ENCODE measurements around the gene ATP8A1.

Gene ATP8A1

GRCh38 chr4:42586775-42587174 is 70.1 kb downstream of the ATP8A1 start:
- Histone ChIP-seq H3K9me3 (ENCODE audit: control insufficient read depth, low read length) (no peaks in the 10 kb centered on the region), H3K4me1 (ENCODE audit: control insufficient read depth, insufficient read depth, low read length) (no peaks in the 10 kb centered on the region), H3K9ac (ENCODE audit: low read length) (no peak overlapping the region), H3K4me3 (ENCODE audit: low read length) (no peak overlapping the region), H3K36me3 (ENCODE audit: control insufficient read depth, insufficient read depth, low read length) (no peaks in the 10 kb centered on the region), H3K27me3 (ENCODE audit: control insufficient read depth, insufficient read depth, low read length) (no peaks in the 10 kb centered on the region)

- Histone ChIP-seq H3K36me3 (ENCODE audit: control insufficient read depth, insufficient read depth, low read length) (no peaks in the 10 kb centered on the region), H3K27me3 (ENCODE audit: control insufficient read depth, insufficient read depth, low read length) (no peaks in the 10 kb centered on the region), H3K9ac (ENCODE audit: low read length) (no peak overlapping the region), H3K4me3 (ENCODE audit: low read length) (no peak overlapping the region), H3K4me1 (ENCODE audit: control insufficient read depth, insufficient read depth, low read length) (no peaks in the 10 kb centered on the region), H3K9me3 (ENCODE audit: control insufficient read depth, low read length) (no peaks in the 10 kb centered on the region)
These were observed 77.0 kb downstream of the ATP8A1 start for GRCh38 chr4:42579903-42580302.

- Histone ChIP-seq H3K4me3 (ENCODE audit: low read length) (no peak overlapping the region), H3K9ac (ENCODE audit: low read length) (no peak overlapping the region), H3K4me1 (ENCODE audit: control insufficient read depth, insufficient read depth, low read length) (no peaks in the 10 kb centered on the region), H3K27me3 (ENCODE audit: control insufficient read depth, insufficient read depth, low read length) (no peaks in the 10 kb centered on the region), H3K36me3 (ENCODE audit: control insufficient read depth, insufficient read depth, low read length) (no peaks in the 10 kb centered on the region), H3K9me3 (ENCODE audit: control insufficient read depth, low read length) (no peaks in the 10 kb centered on the region)
These were observed 78.7 kb downstream of the ATP8A1 start for GRCh38 chr4:42578187-42578586.

GRCh38 chr4:42574870-42575430 is 82.0 kb downstream of the ATP8A1 start:
- H3K36me3 ChIP-seq (ENCODE audit: control insufficient read depth, insufficient read depth, low read length): no peaks in the 10 kb centered on the region
- H3K9ac ChIP-seq (ENCODE audit: low read length): no peak overlapping the region
- H3K9me3 ChIP-seq (ENCODE audit: control insufficient read depth, low read length): no peaks in the 10 kb centered on the region
- H3K4me1 ChIP-seq (ENCODE audit: control insufficient read depth, insufficient read depth, low read length): no peaks in the 10 kb centered on the region
- H3K27me3 ChIP-seq (ENCODE audit: control insufficient read depth, insufficient read depth, low read length): no peaks in the 10 kb centered on the region
- no peak overlapping the region for H3K4me3 ChIP-seq (ENCODE audit: low read length)

GRCh38 chr4:42573249-42573648 is 83.7 kb downstream of the ATP8A1 start:
- Histone ChIP-seq H3K4me3 (ENCODE audit: low read length) (no peak overlapping the region), H3K27me3 (ENCODE audit: control insufficient read depth, insufficient read depth, low read length) (no peaks in the 10 kb centered on the region), H3K36me3 (ENCODE audit: control insufficient read depth, insufficient read depth, low read length) (no peaks in the 10 kb centered on the region), H3K9ac (ENCODE audit: low read length) (no peak overlapping the region), H3K9me3 (ENCODE audit: control insufficient read depth, low read length) (no peaks in the 10 kb centered on the region), H3K4me1 (ENCODE audit: control insufficient read depth, insufficient read depth, low read length) (no peaks in the 10 kb centered on the region)

- Histone ChIP-seq H3K27me3 (ENCODE audit: control insufficient read depth, insufficient read depth, low read length) (no peaks in the 10 kb centered on the region), H3K4me3 (ENCODE audit: low read length) (no peak overlapping the region), H3K4me1 (ENCODE audit: control insufficient read depth, insufficient read depth, low read length) (no peaks in the 10 kb centered on the region), H3K36me3 (ENCODE audit: control insufficient read depth, insufficient read depth, low read length) (no peaks in the 10 kb centered on the region), H3K9ac (ENCODE audit: low read length) (no peak overlapping the region), H3K9me3 (ENCODE audit: control insufficient read depth, low read length) (no peaks in the 10 kb centered on the region)
These were observed 86.7 kb downstream of the ATP8A1 start for GRCh38 chr4:42570221-42570620.

GRCh38 chr4:42568610-42569207 is 88.2 kb downstream of the ATP8A1 start:
- Histone ChIP-seq H3K4me3 (ENCODE audit: low read length) (no peak overlapping the region), H3K9ac (ENCODE audit: low read length) (no peak overlapping the region), H3K4me1 (ENCODE audit: control insufficient read depth, insufficient read depth, low read length) (no peaks in the 10 kb centered on the region), H3K9me3 (ENCODE audit: control insufficient read depth, low read length) (no peaks in the 10 kb centered on the region), H3K27me3 (ENCODE audit: control insufficient read depth, insufficient read depth, low read length) (no peaks in the 10 kb centered on the region), H3K36me3 (ENCODE audit: control insufficient read depth, insufficient read depth, low read length) (no peaks in the 10 kb centered on the region)

- Histone ChIP-seq H3K4me3 (ENCODE audit: low read length) (no peak overlapping the region), H3K36me3 (ENCODE audit: control insufficient read depth, insufficient read depth, low read length) (no peaks in the 10 kb centered on the region), H3K9ac (ENCODE audit: low read length) (no peak overlapping the region), H3K27me3 (ENCODE audit: control insufficient read depth, insufficient read depth, low read length) (no peaks in the 10 kb centered on the region), H3K9me3 (ENCODE audit: control insufficient read depth, low read length) (no peaks in the 10 kb centered on the region), H3K4me1 (ENCODE audit: control insufficient read depth, insufficient read depth, low read length) (no peaks in the 10 kb centered on the region)
These were observed 90.1 kb downstream of the ATP8A1 start for GRCh38 chr4:42566835-42567234.

GRCh38 chr4:42562016-42562415 is 94.9 kb downstream of the ATP8A1 start:
- H3K9me3 ChIP-seq (ENCODE audit: control insufficient read depth, low read length): no peaks in the 10 kb centered on the region
- H3K36me3 ChIP-seq (ENCODE audit: control insufficient read depth, insufficient read depth, low read length): no peaks in the 10 kb centered on the region
- no peaks in the 10 kb centered on the region for H3K4me1 ChIP-seq (ENCODE audit: control insufficient read depth, insufficient read depth, low read length)
- H3K27me3 ChIP-seq (ENCODE audit: control insufficient read depth, insufficient read depth, low read length): no peaks in the 10 kb centered on the region
- no peak overlapping the region for H3K4me3 ChIP-seq (ENCODE audit: low read length)
- H3K9ac ChIP-seq (ENCODE audit: low read length): no peak overlapping the region

- Histone ChIP-seq H3K9ac (ENCODE audit: low read length) (no peak overlapping the region), H3K4me3 (ENCODE audit: low read length) (no peak overlapping the region), H3K9me3 (ENCODE audit: control insufficient read depth, low read length) (no peaks in the 10 kb centered on the region), H3K27me3 (ENCODE audit: control insufficient read depth, insufficient read depth, low read length) (no peaks in the 10 kb centered on the region), H3K36me3 (ENCODE audit: control insufficient read depth, insufficient read depth, low read length) (no peaks in the 10 kb centered on the region), H3K4me1 (ENCODE audit: control insufficient read depth, insufficient read depth, low read length) (no peaks in the 10 kb centered on the region)
These were observed 95.9 kb downstream of the ATP8A1 start for GRCh38 chr4:42561031-42561430.

GRCh38 chr4:42560467-42560861 is 96.4 kb downstream of the ATP8A1 start:
- H3K9me3 ChIP-seq (ENCODE audit: control insufficient read depth, low read length): no peaks in the 10 kb centered on the region
- no peak overlapping the region for H3K9ac ChIP-seq (ENCODE audit: low read length)
- no peaks in the 10 kb centered on the region for H3K27me3 ChIP-seq (ENCODE audit: control insufficient read depth, insufficient read depth, low read length)
- no peaks in the 10 kb centered on the region for H3K36me3 ChIP-seq (ENCODE audit: control insufficient read depth, insufficient read depth, low read length)
- no peaks in the 10 kb centered on the region for H3K4me1 ChIP-seq (ENCODE audit: control insufficient read depth, insufficient read depth, low read length)
- H3K4me3 ChIP-seq (ENCODE audit: low read length): no peak overlapping the region

GRCh38 chr4:42558156-42558555 is 98.7 kb downstream of the ATP8A1 start:
- H3K9ac ChIP-seq (ENCODE audit: low read length): no peak overlapping the region
- H3K36me3 ChIP-seq (ENCODE audit: control insufficient read depth, insufficient read depth, low read length): no peaks in the 10 kb centered on the region
- H3K27me3 ChIP-seq (ENCODE audit: control insufficient read depth, insufficient read depth, low read length): no peaks in the 10 kb centered on the region
- no peaks in the 10 kb centered on the region for H3K9me3 ChIP-seq (ENCODE audit: control insufficient read depth, low read length)
- no peaks in the 10 kb centered on the region for H3K4me1 ChIP-seq (ENCODE audit: control insufficient read depth, insufficient read depth, low read length)
- H3K4me3 ChIP-seq (ENCODE audit: low read length): no peak overlapping the region

GRCh38 chr4:42555828-42556227 is 101.1 kb downstream of the ATP8A1 start:
- H3K36me3 ChIP-seq (ENCODE audit: control insufficient read depth, insufficient read depth, low read length): no peaks in the 10 kb centered on the region
- H3K4me3 ChIP-seq (ENCODE audit: low read length): no peak overlapping the region
- no peaks in the 10 kb centered on the region for H3K27me3 ChIP-seq (ENCODE audit: control insufficient read depth, insufficient read depth, low read length)
- no peaks in the 10 kb centered on the region for H3K9me3 ChIP-seq (ENCODE audit: control insufficient read depth, low read length)
- H3K9ac ChIP-seq (ENCODE audit: low read length): no peak overlapping the region
- H3K4me1 ChIP-seq (ENCODE audit: control insufficient read depth, insufficient read depth, low read length): no peaks in the 10 kb centered on the region
